T-cell (primary cell): Measurements from ENCODE around the gene CACNA1G. TPM values are rescaled to one million over a fixed set of nuclear protein-coding genes. Genes with fewer than 3 reads are reported as not detected.

Source experiments
- ATAC-seq, 4 experiments: fragments of 200-7000 bp in 3 of 4; fragments of 150-1000 bp in 1 of 4; cut with Tn5 transposase; replicated peaks in 1 of 4; 1 replicate in 3 of 4; 2 replicates in 1 of 4; pipeline ENCODE4 v1.10.0; 2021; ENCODE audit warnings: moderate library complexity in 3 of 4, mild to moderate bottlenecking in 2 of 4, moderate number of reproducible peaks in 1 of 4
- CTCF ChIA-PET, 2 donors: fragments of 300-600 bp; sonication (Branson Sonifier 250); formaldehyde crosslinking; loops; one replicate each; lab custom pipeline; 2022; ENCODE audit warnings: antibody characterized with exemption in 2 of 2; lab: Charles Lee
- POLR2A ChIA-PET, 2 donors: fragments of 300-600 bp; sonication (Branson Sonifier 250); formaldehyde crosslinking; loops; one replicate each; lab custom pipeline; 2022; ENCODE audit warnings: antibody characterized with exemption in 2 of 2; lab: Charles Lee
- DNase-seq, 35 experiments: peaks; one replicate each; pipeline versions ENCODE4 v3.0.0 to v3.0.0-alpha.2; 2013 to 2023
- H3K27ac ChIP-seq: one replicate; pipeline ENCODE4 v1.5.1; 2013; ENCODE audit warnings: low read length
- H3K27me3 ChIP-seq, 2 experiments: replicated peaks in 1 of 2; 1 replicate in 1 of 2; 2 replicates in 1 of 2; pipeline versions ENCODE4 v1.6.1 to v1.7.0; 2013; ENCODE audit warnings: low read length in 1 of 2, mixed read lengths in 1 of 2; ENCODE audit not compliant: control insufficient read depth in 2 of 2, insufficient read depth in 2 of 2; ENCODE audit errors: extremely low read depth in 1 of 2
- H3K36me3 ChIP-seq, 2 donors: 1 replicate in 1 of 2; 2 replicates in 1 of 2; pipeline versions ENCODE4 v1.6.1 to v1.7.0; 2013; ENCODE audit warnings: low read length in 1 of 2; ENCODE audit not compliant: control insufficient read depth in 2 of 2, insufficient read depth in 1 of 2; ENCODE audit errors: extremely low read depth in 1 of 2
- H3K4me1 ChIP-seq, 2 experiments: 1 replicate in 1 of 2; 2 replicates in 1 of 2; pipeline versions ENCODE4 v1.6.1 to v1.7.0; 2013; ENCODE audit warnings: low read length in 2 of 2, mixed read lengths in 1 of 2; ENCODE audit not compliant: insufficient read depth in 2 of 2, control insufficient read depth in 1 of 2; ENCODE audit errors: extremely low read depth in 1 of 2
- H3K4me3 ChIP-seq, 2 donors: 1 replicate in 1 of 2; 2 replicates in 1 of 2; pipeline versions ENCODE4 v1.5.1 to v1.7.0; 2013; ENCODE audit warnings: mild to moderate bottlenecking in 2 of 2, low read length in 1 of 2, moderate library complexity in 1 of 2; ENCODE audit not compliant: control insufficient read depth in 1 of 2; ENCODE audit errors: extremely low read depth in 1 of 2
- H3K9me3 ChIP-seq: 2 replicates; pipeline ENCODE4 v1.7.0; 2013
- H3K27ac Mint-ChIP-seq, 2 donors: one replicate each; pipeline ENCODE4 v1.8.0; 2020 to 2021; ENCODE audit warnings: mild to moderate bottlenecking in 2 of 2, mixed read lengths in 2 of 2
- H3K27me3 Mint-ChIP-seq, 2 donors: one replicate each; pipeline ENCODE4 v1.8.0; 2021 to 2022; ENCODE audit warnings: mixed read lengths in 2 of 2
- H3K36me3 Mint-ChIP-seq: one replicate; pipeline ENCODE4 v1.8.0; 2021; ENCODE audit warnings: mixed read lengths
- H3K4me1 Mint-ChIP-seq, 3 donors: one replicate each; pipeline ENCODE4 v1.8.0; 2020 to 2022; ENCODE audit warnings: mixed read lengths in 3 of 3, mild to moderate bottlenecking in 1 of 3
- H3K4me3 Mint-ChIP-seq, 3 donors: one replicate each; pipeline ENCODE4 v1.8.0; 2020 to 2022; ENCODE audit warnings: mild to moderate bottlenecking in 3 of 3, mixed read lengths in 3 of 3, moderate library complexity in 3 of 3
- H3K9me3 Mint-ChIP-seq, 3 donors: one replicate each; pipeline ENCODE4 v1.8.0; 2020 to 2022; ENCODE audit warnings: mixed read lengths in 3 of 3
- WGBS: methylation state at CpG from one replicate; pipeline ENCODE4 v1.1.5; 2013; ENCODE audit warnings: missing lambda C conversion rate; ENCODE audit not compliant: insufficient coverage; 5-methylcytosine and 5-hydroxymethylcytosine counted together
- total RNA-seq, 35 experiments: library from RNA in 6 of 35; stranded (reverse) in 6 of 35; fragments of 120-200 nt in 1 of 35; gene quantifications; one replicate each; pipeline versions ENCODE4 v1.2.1 to v1.2.4 and lab custom pipeline; 2013 to 2026

CACNA1G gene
- total RNA-seq, 5 donors from 2014 or later (not counting 1 experiment from before 2014, with no cell fraction given), result not detected

DNA sequence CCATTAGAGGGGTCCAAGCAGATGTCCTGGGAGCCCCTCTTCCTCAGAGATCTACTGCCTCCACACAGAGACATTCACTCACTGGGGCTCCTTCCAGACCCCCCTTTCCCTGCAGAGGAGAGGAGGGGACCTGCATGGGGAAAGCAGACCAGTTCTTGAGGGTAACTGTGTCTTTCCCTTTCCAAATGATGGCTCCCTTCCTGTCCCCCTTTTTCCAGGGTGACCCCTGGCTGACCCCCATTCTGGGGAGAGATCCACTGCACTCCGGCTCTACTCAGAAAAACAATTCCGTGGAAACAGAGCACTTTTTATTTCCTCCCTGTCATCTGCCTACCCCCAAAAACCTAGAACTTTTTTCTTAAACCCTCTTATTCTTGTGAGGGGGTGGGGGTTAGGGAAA, 6.4 kb downstream of the CACNA1G start:
- no peak for DNase-seq
- WGBS, result 100% methylated on average over 1 of the region's 2 CpGs
- no peaks in the 10 kb centered on the region for H3K36me3 ChIP-seq
- H3K27ac ChIP-seq, result no peak overlapping the region
- Mint-ChIP-seq H3K4me3 (no peak overlapping the region), H3K9me3 (no peaks in the 10 kb centered on the region), H3K27me3 (peaks cover 54 to 60% of the 10 kb centered on the region in 2 donors), H3K4me1 (peaks cover 11 to 22% (median 21%) of the 10 kb centered on the region in 3 donors), H3K36me3 (no peaks in the 10 kb centered on the region), H3K27ac (no peak overlapping the region)
- peaks cover 0 to 15% of the 10 kb centered on the region in 2 experiments for H3K4me1 ChIP-seq
- no peak overlapping the region for H3K4me3 ChIP-seq
- POLR2A ChIA-PET, result no interaction called here
- no peaks in the 10 kb centered on the region for H3K9me3 ChIP-seq
- peaks cover 7 to 76% of the 10 kb centered on the region in 2 experiments for H3K27me3 ChIP-seq
- CTCF ChIA-PET, result no interaction called here
- no peak for ATAC-seq

DNA sequence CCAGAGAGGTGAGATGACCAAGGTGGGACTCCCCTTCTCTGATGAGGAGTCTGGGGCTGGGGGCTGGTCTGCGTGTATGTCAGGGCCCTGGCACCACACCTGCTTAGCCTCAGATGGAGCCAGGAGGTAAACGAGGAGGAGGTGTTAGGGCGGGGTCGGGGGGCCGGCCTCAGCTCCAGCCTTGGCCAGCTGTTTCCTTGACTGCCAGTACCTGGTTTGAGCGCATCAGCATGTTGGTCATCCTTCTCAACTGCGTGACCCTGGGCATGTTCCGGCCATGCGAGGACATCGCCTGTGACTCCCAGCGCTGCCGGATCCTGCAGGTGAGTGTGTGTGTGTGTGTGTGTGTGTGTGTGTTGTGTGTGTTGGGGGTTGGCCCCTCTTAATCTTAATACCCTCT, 8.1 kb downstream of the CACNA1G start:
- Histone ChIP-seq H3K4me3 (no peak overlapping the region), H3K36me3 (no peaks in the 10 kb centered on the region), H3K4me1 (peaks cover 0 to 3% of the 10 kb centered on the region in 2 experiments), H3K9me3 (no peaks in the 10 kb centered on the region), H3K27ac (no peak overlapping the region), H3K27me3 (peaks cover 0 to 67% of the 10 kb centered on the region in 2 experiments)
- Mint-ChIP-seq H3K27me3 (peaks cover 48% of the 10 kb centered on the region in 2 donors), H3K4me1 (peaks cover 6 to 15% (median 14%) of the 10 kb centered on the region in 3 donors), H3K27ac (no peak overlapping the region), H3K9me3 (no peaks in the 10 kb centered on the region), H3K4me3 (no peak overlapping the region), H3K36me3 (no peaks in the 10 kb centered on the region)
- ChIA-PET CTCF (no interaction called here), POLR2A (no interaction called here)
- WGBS, result 78% methylated on average over 5 of the region's 12 CpGs
- no peak for DNase-seq
- no peak for ATAC-seq

DNA sequence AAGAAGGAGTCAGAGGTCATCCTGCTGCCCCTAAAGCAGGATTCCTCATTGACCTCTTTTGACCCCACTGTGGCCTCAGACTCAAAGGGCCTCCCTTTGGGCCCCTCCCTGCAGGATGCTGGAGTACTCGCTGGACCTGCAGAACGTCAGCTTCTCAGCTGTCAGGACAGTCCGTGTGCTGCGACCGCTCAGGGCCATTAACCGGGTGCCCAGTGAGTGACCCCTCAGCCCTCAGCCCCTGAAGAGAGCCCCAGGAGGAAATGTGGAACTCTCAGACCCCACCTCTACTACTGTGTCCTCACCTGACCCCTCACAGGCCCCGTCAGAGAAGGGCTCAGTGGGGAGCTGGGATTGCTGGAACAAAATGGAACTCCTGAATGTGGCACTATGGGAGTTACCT, 9.1 kb downstream of the CACNA1G start:
- Histone ChIP-seq H3K36me3 (no peaks in the 10 kb centered on the region), H3K9me3 (no peaks in the 10 kb centered on the region), H3K4me1 (peaks cover 0 to 3% of the 10 kb centered on the region in 2 experiments), H3K27me3 (peaks cover 0 to 59% of the 10 kb centered on the region in 2 experiments), H3K27ac (no peak overlapping the region), H3K4me3 (no peak overlapping the region)
- H3K27me3 Mint-ChIP-seq, result peaks cover 40 to 41% of the 10 kb centered on the region in 2 donors
- DNase-seq, result no peak
- no peak overlapping the region for H3K27ac Mint-ChIP-seq
- ChIA-PET POLR2A (no interaction called here), CTCF (no interaction called here)
- no peak overlapping the region for H3K4me3 Mint-ChIP-seq
- 92% methylated on average over 6 of the region's 7 CpGs for WGBS
- ATAC-seq, result no peak
- H3K9me3 Mint-ChIP-seq, result no peaks in the 10 kb centered on the region
- no peaks in the 10 kb centered on the region for H3K36me3 Mint-ChIP-seq
- peaks cover 6 to 14% (median 12%) of the 10 kb centered on the region in 3 donors for H3K4me1 Mint-ChIP-seq

DNA sequence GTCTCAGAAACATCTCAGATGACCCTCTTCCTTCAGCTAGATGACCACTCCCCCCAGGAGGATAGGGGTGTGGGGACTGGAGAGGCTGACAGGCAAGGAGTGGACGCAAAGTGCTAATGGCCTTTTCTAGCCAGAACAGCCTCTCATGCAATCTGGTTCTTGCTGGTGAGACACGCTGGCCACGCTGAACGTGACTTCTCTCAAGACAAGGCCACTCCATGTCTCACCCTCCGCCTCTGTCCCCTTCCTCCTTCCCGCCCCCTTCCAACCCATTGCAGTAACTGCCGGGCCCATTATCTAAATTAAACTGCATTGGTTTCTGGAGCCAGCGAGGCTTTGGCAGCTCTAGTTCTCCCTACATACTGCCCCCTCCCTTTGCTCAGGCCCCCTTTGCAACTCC, 9.5 kb downstream of the CACNA1G start:
- Histone ChIP-seq H3K9me3 (no peaks in the 10 kb centered on the region), H3K4me3 (no peak overlapping the region), H3K4me1 (peaks cover 0 to 1% of the 10 kb centered on the region in 2 experiments), H3K27ac (no peak overlapping the region), H3K27me3 (peaks cover 0 to 54% of the 10 kb centered on the region in 2 experiments), H3K36me3 (no peaks in the 10 kb centered on the region)
- ChIA-PET CTCF (no interaction called here), POLR2A (no interaction called here)
- DNase-seq (no peak), ATAC-seq (no peak)
- no peak overlapping the region for H3K27ac Mint-ChIP-seq
- WGBS, result 85% methylated on average over 6 of the region's 8 CpGs
- H3K27me3 Mint-ChIP-seq, result peaks cover 36 to 38% of the 10 kb centered on the region in 2 donors
- no peak overlapping the region for H3K4me3 Mint-ChIP-seq
- peaks cover 6 to 10% (median 9%) of the 10 kb centered on the region in 3 donors for H3K4me1 Mint-ChIP-seq
- no peaks in the 10 kb centered on the region for H3K36me3 Mint-ChIP-seq
- H3K9me3 Mint-ChIP-seq, result no peaks in the 10 kb centered on the region

DNA sequence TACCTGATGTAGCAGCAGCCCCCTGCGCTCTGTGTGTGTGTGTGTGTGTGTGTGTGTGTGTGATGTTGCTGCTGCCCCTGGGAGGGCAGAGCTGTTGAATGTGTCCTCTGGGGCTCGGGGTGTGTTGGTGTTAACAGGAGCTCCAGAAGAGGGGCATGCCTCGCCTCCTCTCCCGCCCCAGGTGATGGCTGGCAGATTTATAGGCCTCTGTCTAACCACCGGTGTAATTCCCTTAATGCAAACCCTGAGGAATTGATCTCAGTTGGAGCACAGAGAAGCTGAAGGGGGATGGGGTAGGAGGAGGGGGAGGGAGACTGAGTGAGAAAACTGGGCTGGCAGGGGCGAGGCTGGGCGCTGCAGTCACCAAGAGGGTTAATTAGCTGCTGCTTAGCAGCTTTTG, 10.0 kb downstream of the CACNA1G start:
- CTCF ChIA-PET, result no interaction called here
- H3K4me3 ChIP-seq, result no peak overlapping the region

DNA sequence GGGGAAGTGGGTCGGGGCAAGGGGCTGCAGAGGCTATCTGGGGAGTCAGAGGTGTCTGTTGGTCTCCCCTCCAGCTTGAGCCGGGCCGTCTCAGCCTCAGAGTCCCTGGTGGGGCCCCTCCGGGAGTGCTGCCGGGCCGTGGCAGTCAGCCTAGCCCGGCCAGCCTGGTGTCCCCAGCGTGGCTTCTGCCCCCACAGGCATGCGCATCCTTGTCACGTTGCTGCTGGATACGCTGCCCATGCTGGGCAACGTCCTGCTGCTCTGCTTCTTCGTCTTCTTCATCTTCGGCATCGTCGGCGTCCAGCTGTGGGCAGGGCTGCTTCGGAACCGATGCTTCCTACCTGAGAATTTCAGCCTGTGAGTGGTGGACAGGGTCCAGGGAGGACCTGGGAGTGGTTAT, 11.2 kb downstream of the CACNA1G start:
- H3K27ac ChIP-seq, result no peak overlapping the region
- Mint-ChIP-seq H3K4me1 (no peaks in the 10 kb centered on the region), H3K36me3 (no peaks in the 10 kb centered on the region), H3K9me3 (no peaks in the 10 kb centered on the region), H3K27ac (no peak overlapping the region), H3K4me3 (no peak overlapping the region), H3K27me3 (peaks cover 20 to 23% of the 10 kb centered on the region in 2 donors)
- 77% methylated on average over 18 of the region's 19 CpGs for WGBS
- ChIA-PET POLR2A (no interaction called here), CTCF (interaction anchor here in 1 of 2 donors (0.6 kb wide), 1 partner anchor 53 kb away, joined by 3 read pairs; no protein-coding TSS in a partner anchor)
- H3K4me1 ChIP-seq, result no peaks in the 10 kb centered on the region
- no peaks in the 10 kb centered on the region for H3K9me3 ChIP-seq
- no peaks in the 10 kb centered on the region for H3K36me3 ChIP-seq
- no peak for ATAC-seq
- DNase-seq, result no peak
- peaks cover 0 to 43% of the 10 kb centered on the region in 2 experiments for H3K27me3 ChIP-seq
- no peak overlapping the region for H3K4me3 ChIP-seq

More for the DNA sequence above, 10.0 kb downstream of the CACNA1G start:
- Histone ChIP-seq H3K4me1 (no peaks in the 10 kb centered on the region), H3K27ac (no peak overlapping the region), H3K9me3 (no peaks in the 10 kb centered on the region), H3K27me3 (peaks cover 0 to 49% of the 10 kb centered on the region in 2 experiments), H3K36me3 (no peaks in the 10 kb centered on the region)
- WGBS, result 69% methylated on average over 7 of the region's 7 CpGs
- Mint-ChIP-seq H3K27ac (no peak overlapping the region), H3K4me3 (no peak overlapping the region), H3K27me3 (peaks cover 32 to 35% of the 10 kb centered on the region in 2 donors), H3K9me3 (no peaks in the 10 kb centered on the region), H3K36me3 (no peaks in the 10 kb centered on the region), H3K4me1 (peaks cover 5 to 6% (median 6%) of the 10 kb centered on the region in 3 donors)
- POLR2A ChIA-PET, result no interaction called here
- no peak for DNase-seq
- ATAC-seq, result no peak
